HepG2 (cell line): ENCODE results near the gene VAT1L. TPM values are rescaled to one million over a fixed set of nuclear protein-coding genes. Genes with fewer than 3 reads are reported as not detected.
"Not testable (repeated sequence)": the region's sequence is repeated elsewhere in the genome, so short reads cannot be mapped to it uniquely, and the experiment has no call there.

ENCODE experiments used
- ATAC-seq: fragments of 200-7000 bp; cut with Tn5 transposase; 3 replicates; pipeline ENCODE4 v1.9.1; 2020; ENCODE audit warnings: mild to moderate bottlenecking, moderate library complexity
- BruUV-seq: library from RNA; stranded (reverse); fragments of 400-500 nt; replicated peaks from 2 replicates; lab custom pipeline; 2021; lab: Mats Ljungman, UMichigan
- CTCF ChIA-PET: fragments of 300-600 bp; formaldehyde crosslinking; extraction: SDS; loops from one replicate; lab custom pipeline; 2021; ENCODE audit warnings: low total read pairs, inconsistent platforms, low intra/inter-chr PET ratio; lab: Yijun Ruan, JAX
- POLR2A ChIA-PET: fragments of 350-600 bp; sonication (Branson Sonifier 250); formaldehyde crosslinking; loops from one replicate; lab custom pipeline; 2020; ENCODE audit warnings: antibody characterized with exemption, inconsistent platforms; lab: Yijun Ruan, JAX
- DNase-seq: peaks from one replicate; pipeline ENCODE4 v3.0.0-alpha.2; 2015; ENCODE audit warnings: low spot score
- FAIRE-seq: peaks from 3 replicates; lab custom pipeline; 2011; peaks lifted over from hg19 to GRCh38; lab: Jason Lieb, UNC
- H2AFZ ChIP-seq: one replicate; pipeline ENCODE4 v1.6.1; 2011; ENCODE audit warnings: low read length, inconsistent platforms
- H3K27ac ChIP-seq: fragments of 300-600 bp; 3 replicates; pipeline ENCODE4 v1.8.0; 2011; ENCODE audit warnings: mixed run types, mild to moderate bottlenecking, mixed read lengths, low read length, inconsistent platforms; ENCODE audit not compliant: insufficient read depth; ENCODE audit errors: extremely low read length
- H3K27me3 ChIP-seq, 2 experiments: fragments of 200-600 bp in 1 of 2; 2 replicates in 1 of 2; 3 replicates in 1 of 2; pipeline versions ENCODE4 v1.6.0 to v1.8.0; 2011; ENCODE audit warnings: low read length in 2 of 2, mild to moderate bottlenecking in 2 of 2, moderate library complexity in 2 of 2, inconsistent platforms in 1 of 2; ENCODE audit not compliant: insufficient read depth in 2 of 2, control insufficient read depth in 1 of 2
- H3K36me3 ChIP-seq, 2 experiments: fragments of 200-600 bp in 1 of 2; replicated peaks in 1 of 2; 2 replicates in 1 of 2; 3 replicates in 1 of 2; pipeline versions ENCODE4 v1.5.1 to v1.8.0; 2011; ENCODE audit warnings: low read length in 2 of 2, inconsistent platforms in 1 of 2; ENCODE audit not compliant: insufficient read depth in 2 of 2, control insufficient read depth in 1 of 2
- H3K4me1 ChIP-seq: 2 replicates; pipeline ENCODE4 v1.5.1; 2012; ENCODE audit warnings: low read length, inconsistent platforms; ENCODE audit not compliant: insufficient read depth
- H3K4me2 ChIP-seq: 2 replicates; pipeline ENCODE4 v1.6.0; 2011; ENCODE audit warnings: low read depth, low read length, inconsistent platforms
- H3K4me3 ChIP-seq, 3 experiments: fragments of 200-600 bp in 1 of 3; sonication (generic), shearing (Covaris generic) in 1 of 3; replicated peaks in 1 of 3; 2 replicates each; pipeline ENCODE4 v1.5.1; 2011 to 2016; ENCODE audit warnings: low read length in 3 of 3, inconsistent platforms in 2 of 3, low read depth in 2 of 3, mild to moderate bottlenecking in 2 of 3, control low read depth in 1 of 3, mixed read lengths in 1 of 3; ENCODE audit not compliant: insufficient read depth in 1 of 3
- H3K79me2 ChIP-seq: one replicate; pipeline ENCODE4 v1.6.1; 2011; ENCODE audit warnings: low read length, inconsistent platforms; ENCODE audit not compliant: insufficient read depth
- H3K9ac ChIP-seq: 2 replicates; pipeline ENCODE4 v1.6.0; 2011; ENCODE audit warnings: mild to moderate bottlenecking, low read depth, low read length, inconsistent platforms; ENCODE audit not compliant: insufficient read depth
- H3K9me3 ChIP-seq: 2 replicates; pipeline ENCODE4 v1.5.1; 2012; ENCODE audit warnings: mild to moderate bottlenecking, low read length
- H4K20me1 ChIP-seq: 2 replicates; pipeline ENCODE4 v1.6.0; 2011; ENCODE audit warnings: inconsistent platforms, mild to moderate bottlenecking, low read length, moderate library complexity; ENCODE audit not compliant: insufficient read depth
- FOXM1 ChIP-seq: sonication (generic); formaldehyde crosslinking; IDR thresholded peaks from 2 replicates; pipeline ENCODE4 v1.5.0; 2020; ENCODE audit warnings: missing genetic modification reagents
- TP53 ChIP-seq: sonication (generic); formaldehyde crosslinking; conservative IDR thresholded peaks from 2 replicates; pipeline ENCODE4 v1.4.0; 2020; ENCODE audit warnings: missing genetic modification reagents
- ZKSCAN8 ChIP-seq: IDR thresholded peaks from 2 replicates; pipeline ENCODE4 v1.6.1; 2016; ENCODE audit warnings: borderline replicate concordance, missing genetic modification reagents, missing compliant biosample characterization
- ZNF282 ChIP-seq: fragments of 450-650 bp; IDR thresholded peaks from 2 replicates; pipeline ENCODE4 v1.6.1; 2018; ENCODE audit not compliant: partially characterized antibody
- WGBS: methylation state at CpG from one replicate; pipeline ENCODE4 v1.1.6; 2017; ENCODE audit warnings: low lambda C conversion rate; 5-methylcytosine and 5-hydroxymethylcytosine counted together
- in situ Hi-C: cut with HindIII; loops from 2 replicates; pipeline ENCODE4 v1.10.0; 2017; ENCODE audit warnings: low pct_unique_long_range_greater_than_20kb; ENCODE audit not compliant: extremely low pct_ligation_motif_present
- intact Hi-C: fragments of 100-400 bp; cut with micrococcal nuclease; formaldehyde crosslinking; loops from one replicate; pipeline ENCODE4 v1.10.0; 2022; ENCODE audit not compliant: unreplicated experiment
- polyA plus RNA-seq, 8 experiments: library from polyadenylated mRNA; depleted of rRNA in 3 of 8; stranded (reverse) in 7 of 8; unstranded in 1 of 8; fragments of >200 nt; fragmentation: Illumina TruSeq in 4 of 8; extraction: Trizol in 4 of 8; gene quantifications; 2 replicates each; pipeline versions ENCODE4 v1.2.1 to v1.2.3, GENCODE V29; 2011 to 2016; ENCODE audit warnings: low read depth in 4 of 8, missing spikeins in 1 of 8, mixed read lengths in 1 of 8; ENCODE audit not compliant: insufficient read depth in 1 of 8
- total RNA-seq, 5 experiments: library from RNA; depleted of rRNA; stranded (reverse); fragments of >200 nt; fragmentation: Illumina TruSeq; extraction: Trizol; gene quantifications; 2 replicates each; pipeline ENCODE4 v1.2.3, GENCODE V29; 2016; ENCODE audit warnings: low read depth in 1 of 5
- TF ChIP-seq, protein P1 (sequence below): sonication (generic); formaldehyde crosslinking; IDR thresholded peaks from 2 replicates; pipeline ENCODE4 v1.4.0; 2020; ENCODE audit warnings: mild to moderate bottlenecking, missing genetic modification reagents
- TF ChIP-seq, protein P2 (sequence below): sonication (generic); formaldehyde crosslinking; IDR thresholded peaks from 2 replicates; pipeline ENCODE4 v1.8.1; 2023; ENCODE audit warnings: mild to moderate bottlenecking, inconsistent platforms, moderate library complexity, missing genetic modification reagents, borderline replicate concordance

The VAT1L gene
- total and polyA plus RNA-seq, 2 of the 13 experiments (the other 11 are each of a cell fraction or from before 2014, with no cell fraction given) = not detected

DNA sequence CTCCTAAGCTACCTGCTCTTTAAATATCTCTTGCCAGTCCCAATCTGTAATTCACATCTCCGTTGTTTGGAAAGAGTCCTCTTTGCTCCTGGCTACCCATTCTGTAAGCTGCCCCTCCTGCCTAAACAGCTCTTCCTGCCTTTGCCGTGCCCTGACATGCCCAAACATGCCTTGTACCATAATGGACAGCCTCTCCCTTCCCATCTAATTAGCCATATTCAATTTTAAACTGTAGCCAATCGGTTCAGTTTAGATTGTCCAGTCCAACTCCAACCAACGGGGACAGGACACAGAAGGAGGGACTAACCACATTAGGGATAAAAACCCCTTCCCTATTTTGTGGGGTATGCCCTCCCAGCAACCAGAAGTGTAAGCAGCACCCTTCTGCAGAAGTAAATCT lies 203.3 kb downstream of the VAT1L start:
- H3K4me1 ChIP-seq = no peaks in the 10 kb centered on the region
- peaks cover 24% of the 10 kb centered on the region for H3K9me3 ChIP-seq
- ChIA-PET CTCF (no interaction called here), POLR2A (interaction anchor here (1.0 kb wide), 1 partner anchor 269 kb away, joined by 4 read pairs; the partner anchor contains the start of gene NUDT7)
- intact Hi-C loops = no loop called here
- no peak overlapping the region for H2AFZ ChIP-seq
- no peak overlapping the region for H3K4me3 ChIP-seq
- FAIRE-seq (no peak), ATAC-seq (no peak), DNase-seq (no peak)
- no peak overlapping the region for H3K4me2 ChIP-seq
- in situ Hi-C loops = no loop called here
- no peaks in the 10 kb centered on the region for H4K20me1 ChIP-seq
- no peaks in the 10 kb centered on the region for H3K36me3 ChIP-seq
- BruUV-seq = no TSS peak
- H3K79me2 ChIP-seq = no peaks in the 10 kb centered on the region
- TF ChIP-seq TP53 (CRISPR knock-in tag) (0 out of 2 replicates have a peak, but pooled peaks have one; percentile 87), ZKSCAN8 (no peak), ZNF282 (no peak), FOXM1 (CRISPR knock-in tag) (no peak)
- TF ChIP-seq, protein P1, sequence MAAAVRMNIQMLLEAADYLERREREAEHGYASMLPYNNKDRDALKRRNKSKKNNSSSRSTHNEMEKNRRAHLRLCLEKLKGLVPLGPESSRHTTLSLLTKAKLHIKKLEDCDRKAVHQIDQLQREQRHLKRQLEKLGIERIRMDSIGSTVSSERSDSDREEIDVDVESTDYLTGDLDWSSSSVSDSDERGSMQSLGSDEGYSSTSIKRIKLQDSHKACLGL (CRISPR knock-in tag) = no peak
- TF ChIP-seq, protein P2, sequence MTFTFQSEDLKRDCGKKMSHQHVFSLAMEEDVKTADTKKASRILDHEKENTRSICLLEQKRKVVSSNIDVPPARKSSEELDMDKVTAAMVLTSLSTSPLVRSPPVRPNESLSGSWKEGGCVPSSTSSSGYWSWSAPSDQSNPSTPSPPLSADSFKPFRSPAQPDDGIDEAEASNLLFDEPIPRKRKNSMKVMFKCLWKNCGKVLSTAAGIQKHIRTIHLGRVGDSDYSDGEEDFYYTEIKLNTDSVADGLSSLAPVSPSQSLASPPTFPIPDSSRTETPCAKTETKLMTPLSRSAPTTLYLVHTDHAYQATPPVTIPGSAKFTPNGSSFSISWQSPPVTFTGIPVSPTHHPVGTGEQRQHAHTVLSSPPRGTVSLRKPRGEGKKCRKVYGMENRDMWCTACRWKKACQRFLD (CRISPR knock-in tag) = no peak
- no peak overlapping the region for H3K9ac ChIP-seq
- H3K27me3 ChIP-seq = no peaks in the 10 kb centered on the region; a peak in 1 of 5 replicates
- H3K27ac ChIP-seq = no peak overlapping the region
- 18% methylated on average over 4 of the region's 4 CpGs for WGBS

DNA sequence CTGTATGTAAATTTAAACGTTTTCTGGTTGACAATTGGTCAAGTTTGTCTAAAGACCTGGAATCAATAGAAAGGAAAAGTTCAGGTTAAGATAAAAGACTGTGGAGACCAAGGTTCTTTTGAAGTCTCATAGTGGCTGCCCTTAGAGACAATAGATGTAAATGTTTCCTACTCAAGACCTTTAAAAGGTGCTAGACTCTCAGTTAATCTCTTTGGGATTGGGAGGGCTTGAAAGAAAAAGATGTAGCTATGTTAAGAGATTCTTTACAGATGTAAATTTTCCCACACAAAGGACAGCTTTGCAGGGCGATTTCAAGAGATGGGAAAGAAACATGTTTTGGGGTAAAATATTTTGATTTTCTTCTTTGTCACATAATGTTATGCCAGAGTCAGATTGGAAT lies 204.0 kb downstream of the VAT1L start:
- H3K79me2 ChIP-seq, CTCF ChIA-PET, DNase-seq, H4K20me1 ChIP-seq, H3K9ac ChIP-seq, H2AFZ ChIP-seq, H3K36me3 ChIP-seq, FAIRE-seq, intact Hi-C loops, H3K4me2 ChIP-seq, H3K27me3 ChIP-seq, in situ Hi-C loops, H3K27ac ChIP-seq, ATAC-seq, POLR2A ChIA-PET, H3K4me1 ChIP-seq, H3K4me3 ChIP-seq, BruUV-seq: not testable (repeated sequence)
- H3K9me3 ChIP-seq = peaks cover 27% of the 10 kb centered on the region
- 2% methylated on average over 2 of the region's 2 CpGs for WGBS
